ENCODE results near the gene WFS1. TPM values are rescaled to one million over a fixed set of nuclear protein-coding genes. Genes with fewer than 3 reads are reported as not detected.

The WFS1 gene
- total and polyA plus RNA-seq, 9 of the 15 experiments (the other 6 are each of a cell fraction or from before 2014, with no cell fraction given) = 0.01 to 0.29 (median 0.03) TPM; not detected in 5

DNA sequence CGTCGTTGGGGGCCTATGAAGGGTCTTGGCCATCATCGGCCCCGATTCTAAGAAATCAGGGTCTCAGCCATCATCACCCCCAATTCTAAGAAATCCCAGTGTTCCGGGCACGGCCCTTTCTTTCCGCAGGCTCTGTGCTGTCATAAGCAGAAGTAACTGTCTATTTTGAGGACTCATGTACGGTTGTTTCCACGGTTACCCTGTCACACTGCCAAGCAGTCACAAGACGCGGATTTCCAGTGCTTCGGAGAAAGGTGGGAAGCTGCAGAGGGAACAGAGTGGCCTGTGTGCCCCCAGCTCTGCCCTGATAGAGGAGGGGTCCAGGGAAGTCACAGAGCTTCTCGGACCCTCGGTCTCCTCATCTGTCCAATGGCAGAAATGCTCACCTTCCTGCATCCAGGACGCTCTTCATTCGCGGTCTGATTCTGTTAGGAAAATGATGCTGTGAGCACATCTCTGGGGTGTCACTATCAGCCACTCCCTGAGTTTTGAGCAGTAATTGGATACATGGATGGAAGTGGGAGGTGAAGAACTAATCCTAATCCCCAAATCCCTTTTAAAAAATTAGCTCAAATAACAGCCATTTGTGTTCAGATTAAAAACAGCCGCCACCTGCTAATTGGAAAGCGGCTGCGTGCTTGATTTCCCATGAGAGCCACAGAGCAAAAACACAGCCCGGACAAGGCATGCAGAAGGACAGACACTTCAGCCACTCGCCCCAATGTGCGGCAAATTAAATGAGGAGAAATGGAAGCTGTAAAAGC is 73.1 kb downstream of the WFS1 start:
- no peak overlapping the region for H3K27ac ChIP-seq (ENCODE audit: extremely low read depth, low read depth, low read length)
- POLR2A ChIA-PET = interaction anchor here (1.0 to 1.2 kb wide), 2 partner anchors 38 to 89 kb away, joined by 3 read pairs; no protein-coding TSS in a partner anchor
- H2AFZ ChIP-seq (ENCODE audit: low read depth, low read length) = no peak overlapping the region
- intact Hi-C loops (cut with micrococcal nuclease) (no loop called here), in situ Hi-C loops (cut with MboI) (no loop called here)
- H3K4me1 ChIP-seq (replicated peaks in 1 of 2; ENCODE audit: control insufficient read depth in 2 of 2, insufficient read depth in 2 of 2, low read length in 2 of 2) = no peaks in the 10 kb centered on the region; a peak in 1 of 5 replicates
- peaks cover 0 to 46% of the 10 kb centered on the region in 2 experiments; a peak in 3 of 5 replicates for H3K27me3 ChIP-seq (ENCODE audit: control insufficient read depth in 2 of 2, insufficient read depth in 2 of 2, low read length in 2 of 2)
- CTCF ChIA-PET (ENCODE audit: low intra/inter-chr PET ratio) = no interaction called here
- no peaks in the 10 kb centered on the region for H3K9me1 ChIP-seq (ENCODE audit: control insufficient read depth, insufficient read depth, low read length)
- H3K4me2 ChIP-seq (ENCODE audit: insufficient read depth, low read length) = no peak overlapping the region
- peaks cover 7% of the 10 kb centered on the region; the same call in 1 of the 2 replicates for H4K20me1 ChIP-seq (replicated peaks; ENCODE audit: control insufficient read depth, insufficient read depth, low read length)
- no peaks in the 10 kb centered on the region for H3K79me2 ChIP-seq (ENCODE audit: control insufficient read depth, insufficient read depth, low read length)
- no peak overlapping the region for H3K4me3 ChIP-seq
- FAIRE-seq (no peak), ATAC-seq (no peak), DNase-seq (ENCODE audit: extremely low read depth in 1 of 4, low spot score in 3 of 4) (no peak)
- no peaks in the 10 kb centered on the region for H3K36me3 ChIP-seq (ENCODE audit: control insufficient read depth, insufficient read depth, low read length)
- no peaks in the 10 kb centered on the region for H3K9me3 ChIP-seq (replicated peaks; ENCODE audit: control insufficient read depth, insufficient read depth, low read depth, low read length)
- TF ChIP-seq YBX1 (IDR thresholded peaks at IDR 0.05) (no peak), RFX1 (IDR thresholded peaks at IDR 0.05) (peak; percentile 36)
- 2% methylated on average over 21 of the region's 23 CpGs for WGBS (ENCODE audit: insufficient coverage, low coverage, missing lambda C conversion rate)
- H3K9ac ChIP-seq (ENCODE audit: insufficient read depth in 1 of 2, low read depth in 2 of 2, low read length in 2 of 2) = no peak overlapping the region
- no TSS peak for BruUV-seq (replicated peaks)

DNA sequence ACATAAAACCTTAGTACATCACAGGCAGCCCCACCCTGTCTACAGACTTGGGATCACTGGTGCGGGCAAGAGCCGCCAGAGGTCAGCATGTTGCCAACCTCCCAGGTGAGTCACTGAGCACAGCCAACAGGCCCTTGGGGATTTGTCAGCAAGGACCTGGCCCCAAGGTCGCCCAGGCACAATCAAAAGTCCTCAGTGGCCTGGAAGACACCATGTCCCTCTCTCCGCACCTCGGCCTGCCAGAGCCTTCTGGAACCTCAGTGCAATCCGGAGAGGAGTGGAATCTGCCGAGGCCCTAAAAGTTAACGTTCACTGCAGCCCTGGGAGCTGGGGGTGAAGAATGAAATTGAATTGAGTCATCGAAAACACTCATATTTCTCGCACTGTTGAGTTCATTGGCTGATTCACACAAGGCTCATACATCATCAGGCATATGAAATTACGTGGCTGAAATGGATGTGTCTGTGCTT is 74.3 kb downstream of the WFS1 start:
- Histone ChIP-seq H3K27ac (ENCODE audit: extremely low read depth, low read depth, low read length) (no peak overlapping the region), H3K4me1 (replicated peaks in 1 of 2; ENCODE audit: control insufficient read depth in 2 of 2, insufficient read depth in 2 of 2, low read length in 2 of 2) (no peaks in the 10 kb centered on the region; a peak in 1 of 5 replicates), H4K20me1 (replicated peaks; ENCODE audit: control insufficient read depth, insufficient read depth, low read length) (peaks cover 7% of the 10 kb centered on the region), H3K4me3 (no peak overlapping the region), H3K9me3 (replicated peaks; ENCODE audit: control insufficient read depth, insufficient read depth, low read depth, low read length) (no peaks in the 10 kb centered on the region), H3K27me3 (ENCODE audit: control insufficient read depth in 2 of 2, insufficient read depth in 2 of 2, low read length in 2 of 2) (peaks cover 0 to 58% of the 10 kb centered on the region in 2 experiments; a peak in 3 of 5 replicates), H3K79me2 (ENCODE audit: control insufficient read depth, insufficient read depth, low read length) (no peaks in the 10 kb centered on the region), H3K4me2 (ENCODE audit: insufficient read depth, low read length) (no peak overlapping the region), H2AFZ (ENCODE audit: low read depth, low read length) (no peak overlapping the region), H3K9me1 (ENCODE audit: control insufficient read depth, insufficient read depth, low read length) (no peaks in the 10 kb centered on the region), H3K9ac (ENCODE audit: insufficient read depth in 1 of 2, low read depth in 2 of 2, low read length in 2 of 2) (no peak overlapping the region), H3K36me3 (ENCODE audit: control insufficient read depth, insufficient read depth, low read length) (no peaks in the 10 kb centered on the region)
- 2% methylated on average over 11 of the region's 11 CpGs for WGBS (ENCODE audit: insufficient coverage, low coverage, missing lambda C conversion rate)
- intact Hi-C loops (cut with micrococcal nuclease) (no loop called here), in situ Hi-C loops (cut with MboI) (no loop called here)
- BruUV-seq (replicated peaks) = no TSS peak
- peak; percentile 83 for ATAC-seq
- peak; percentile 56 for FAIRE-seq
- ChIA-PET POLR2A (interaction anchor here (1.1 kb wide), 2 partner anchors 10 to 21 kb away, joined by 3 read pairs; no protein-coding TSS in a partner anchor), CTCF (ENCODE audit: low intra/inter-chr PET ratio) (interaction anchor here (0.6 kb wide), 1 partner anchor 348 kb away, joined by 3 read pairs; no protein-coding TSS in a partner anchor)
- peak; percentile 26 to 34 (median 33) for DNase-seq (ENCODE audit: extremely low read depth in 1 of 4, low spot score in 3 of 4)
- TF ChIP-seq WHSC1 (IDR thresholded peaks at IDR 0.05; ENCODE audit: low read length) (no peak), CHD1 (IDR thresholded peaks at IDR 0.05; ENCODE audit: low read length) (no peak), FOSL1 (tag; conservative IDR thresholded peaks at IDR 0.05) (peak; percentile 49; the same call in 1 of the 2 replicates), CTCF (IDR thresholded peaks at IDR 0.05 in 2 of 3, conservative IDR thresholded peaks at IDR 0.05 in 1 of 3; ENCODE audit: insufficient read depth in 2 of 3, low read depth in 1 of 3, low read length in 3 of 3) (peak; percentile 35 to 47 (median 45); a peak in 4 of 6 replicates), GATAD2A (IDR thresholded peaks at IDR 0.05) (no peak), RAD21 (CRISPR knock-in tag; conservative IDR thresholded peaks at IDR 0.05 in 1 of 2, IDR thresholded peaks at IDR 0.05 in 1 of 2) (peak in 1 of 2 experiments; percentile 51; a peak in 2 of 4 replicates), NCOA6 (IDR thresholded peaks at IDR 0.05) (no peak)

Measured in K562 (cell line).